ENCODE data around the gene EPS8.

The EPS8 gene

GRCh38 chr12:15602051-15602672 is 187.0 kb downstream of the EPS8 start:
- DNase-seq (ENCODE audit: low read depth in 2 of 2): no peak

GRCh38 chr12:15601210-15601800 is 187.9 kb downstream of the EPS8 start:
- no peak for DNase-seq (ENCODE audit: low read depth in 2 of 2)

GRCh38 chr12:15600223-15600935 is 188.8 kb downstream of the EPS8 start:
- DNase-seq (ENCODE audit: low read depth in 2 of 2): no peak

GRCh38 chr12:15599266-15600037 is 189.7 kb downstream of the EPS8 start:
- DNase-seq (ENCODE audit: low read depth in 2 of 2): no peak

GRCh38 chr12:15597125-15597830 is 191.9 kb downstream of the EPS8 start:
- no peak for DNase-seq (ENCODE audit: low read depth in 2 of 2)

- DNase-seq (ENCODE audit: low read depth in 2 of 2): no peak
Observed at GRCh38 chr12:15596174-15596573, 193.0 kb downstream of the EPS8 start.

- DNase-seq (ENCODE audit: low read depth in 2 of 2): no peak
Observed at GRCh38 chr12:15592934-15593333, 196.3 kb downstream of the EPS8 start.

- no peak for DNase-seq (ENCODE audit: low read depth in 2 of 2)
Observed at GRCh38 chr12:15591811-15592210, 197.4 kb downstream of the EPS8 start.

- no peak for DNase-seq (ENCODE audit: low read depth in 2 of 2)
Observed at GRCh38 chr12:15590180-15590826, 198.9 kb downstream of the EPS8 start.

- no peak for DNase-seq (ENCODE audit: low read depth in 2 of 2)
Observed at GRCh38 chr12:15589328-15590032, 199.7 kb downstream of the EPS8 start.

GRCh38 chr12:15584366-15585041 is 204.7 kb downstream of the EPS8 start:
- DNase-seq (ENCODE audit: low read depth in 2 of 2): no peak

- DNase-seq (ENCODE audit: low read depth in 2 of 2): no peak
Observed at GRCh38 chr12:15583804-15584203, 205.4 kb downstream of the EPS8 start.

GRCh38 chr12:15581006-15581405 is 208.2 kb downstream of the EPS8 start:
- DNase-seq (ENCODE audit: low read depth in 2 of 2): no peak

- DNase-seq (ENCODE audit: low read depth in 2 of 2): no peak
Observed at GRCh38 chr12:15580431-15580830, 208.8 kb downstream of the EPS8 start.

- DNase-seq (ENCODE audit: low read depth in 2 of 2): no peak
Observed at GRCh38 chr12:15575671-15576541, 213.3 kb downstream of the EPS8 start.

GRCh38 chr12:15574353-15574752 is 214.8 kb downstream of the EPS8 start:
- no peak for DNase-seq (ENCODE audit: low read depth in 2 of 2)
